ENCODE measurements around the gene MIX23. TPM values are rescaled to one million over a fixed set of nuclear protein-coding genes. Genes with fewer than 3 reads are reported as not detected.

Gene MIX23
- total and polyA plus RNA-seq, 2 of the 4 experiments (the other 2 are of a cell fraction) = 10.0 to 26.7 TPM

DNA sequence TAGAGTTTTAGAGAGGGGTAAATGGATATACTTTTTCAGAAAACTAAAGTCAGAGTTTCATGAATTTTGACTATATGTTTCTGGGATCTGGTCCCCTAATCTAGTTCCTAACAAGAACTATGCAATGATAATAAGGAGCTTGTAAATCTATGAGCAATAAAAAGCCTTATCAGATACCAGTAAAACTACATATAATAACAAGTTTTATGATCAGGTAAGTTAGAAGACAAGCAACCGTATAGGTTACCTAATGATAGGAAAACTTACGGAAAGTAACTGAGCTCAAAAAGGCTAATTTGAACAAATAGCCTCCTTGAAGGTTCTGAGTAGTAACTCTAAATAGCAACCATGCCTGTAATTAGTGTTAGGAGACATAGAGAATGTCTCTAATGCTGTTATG, 21.0 kb downstream of the MIX23 start:
- H3K9ac ChIP-seq (ENCODE audit: low read depth, low read length) = no peak overlapping the region
- no peak for TF ChIP-seq SMC3 (IDR thresholded peaks at IDR 0.05; ENCODE audit: low read depth, low read length)
- TF ChIP-seq MAFK (IDR thresholded peaks at IDR 0.05; ENCODE audit: low read depth, low read length) = no peak
- TF ChIP-seq, protein P1, sequence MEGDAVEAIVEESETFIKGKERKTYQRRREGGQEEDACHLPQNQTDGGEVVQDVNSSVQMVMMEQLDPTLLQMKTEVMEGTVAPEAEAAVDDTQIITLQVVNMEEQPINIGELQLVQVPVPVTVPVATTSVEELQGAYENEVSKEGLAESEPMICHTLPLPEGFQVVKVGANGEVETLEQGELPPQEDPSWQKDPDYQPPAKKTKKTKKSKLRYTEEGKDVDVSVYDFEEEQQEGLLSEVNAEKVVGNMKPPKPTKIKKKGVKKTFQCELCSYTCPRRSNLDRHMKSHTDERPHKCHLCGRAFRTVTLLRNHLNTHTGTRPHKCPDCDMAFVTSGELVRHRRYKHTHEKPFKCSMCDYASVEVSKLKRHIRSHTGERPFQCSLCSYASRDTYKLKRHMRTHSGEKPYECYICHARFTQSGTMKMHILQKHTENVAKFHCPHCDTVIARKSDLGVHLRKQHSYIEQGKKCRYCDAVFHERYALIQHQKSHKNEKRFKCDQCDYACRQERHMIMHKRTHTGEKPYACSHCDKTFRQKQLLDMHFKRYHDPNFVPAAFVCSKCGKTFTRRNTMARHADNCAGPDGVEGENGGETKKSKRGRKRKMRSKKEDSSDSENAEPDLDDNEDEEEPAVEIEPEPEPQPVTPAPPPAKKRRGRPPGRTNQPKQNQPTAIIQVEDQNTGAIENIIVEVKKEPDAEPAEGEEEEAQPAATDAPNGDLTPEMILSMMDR (conservative IDR thresholded peaks at IDR 0.05; ENCODE audit: low read depth, low read length) = no peak
- TF ChIP-seq POLR2A (IDR thresholded peaks at IDR 0.05; ENCODE audit: low read depth, low read length) = no peak
- TF ChIP-seq CHD1 (IDR thresholded peaks at IDR 0.05; ENCODE audit: low read depth, low read length) = no peak
- TF ChIP-seq FOS (IDR thresholded peaks at IDR 0.05; ENCODE audit: low read depth, low read length) = no peak
- no peak for TF ChIP-seq CEBPB (IDR thresholded peaks at IDR 0.05; ENCODE audit: low read depth, low read length)
- no peak overlapping the region for H3K4me2 ChIP-seq (ENCODE audit: low read depth, low read length)
- H3K4ac ChIP-seq (ENCODE audit: low read depth, low read length) = no peak overlapping the region
- no TSS peak for BruUV-seq (replicated peaks)
- ChIA-PET POLR2A (ENCODE audit: unreplicated experiment) (no interaction called here), CTCF (interaction anchor here (0.6 kb wide), 1 partner anchor 297 kb away, joined by 3 read pairs; no protein-coding TSS in a partner anchor)
- in situ Hi-C loops (cut with MboI; ENCODE audit: low sequenced_read_pairs) = no loop called here
- DNase-seq (no peak), ATAC-seq (ENCODE audit: low read depth) (no peak)
- H2AFZ ChIP-seq (replicated peaks; ENCODE audit: low read length, poor library complexity) = no peak overlapping the region
- H3K36me3 ChIP-seq (ENCODE audit: control insufficient read depth, insufficient read depth, low read length) = peaks cover 12% of the 10 kb centered on the region
- H3K4me1 ChIP-seq (ENCODE audit: control insufficient read depth, insufficient read depth, low read length) = peaks cover 5% of the 10 kb centered on the region
- H3K14ac ChIP-seq (replicated peaks; ENCODE audit: low read depth, low read length) = no peak overlapping the region
- no peak overlapping the region for H2BK15ac ChIP-seq (ENCODE audit: low read depth, low read length)
- H2AK5ac ChIP-seq (ENCODE audit: low read depth, low read length) = no peak overlapping the region
- H2BK5ac ChIP-seq (ENCODE audit: low read depth, low read length, poor library complexity, severe bottlenecking) = no peak overlapping the region
- H3K56ac ChIP-seq (ENCODE audit: extremely low read depth, insufficient read depth, low read length) = no peak overlapping the region
- no CpG with 5 or more reads among the region's 2 CpGs for WGBS, 2 experiments (ENCODE audit: extremely low coverage in 2 of 2, insufficient read length in 1 of 2)
- H4K8ac ChIP-seq (ENCODE audit: low read depth in 2 of 2, low read length in 2 of 2) = no peak overlapping the region
- H4K5ac ChIP-seq (ENCODE audit: low read depth, low read length) = no peak overlapping the region
- no peaks in the 10 kb centered on the region for H3K9me3 ChIP-seq (ENCODE audit: control insufficient read depth, insufficient read depth, low read length)
- H3K9me1 ChIP-seq (ENCODE audit: insufficient read depth, low read length) = peaks cover 3% of the 10 kb centered on the region
- dilution Hi-C loops (cut with HindIII; ENCODE audit: low sequenced_read_pairs, unreplicated experiment) = no loop called here
- H2BK120ac ChIP-seq (ENCODE audit: low read depth, low read length) = no peak overlapping the region
- no peaks in the 10 kb centered on the region; a peak in 1 of 4 replicates for H3K79me1 ChIP-seq (ENCODE audit: low read depth in 1 of 2, low read length in 2 of 2)
- H4K20me1 ChIP-seq (ENCODE audit: insufficient read depth, low read length) = no peaks in the 10 kb centered on the region
- H2BK20ac ChIP-seq (ENCODE audit: low read depth, low read length) = no peak overlapping the region
- no peak overlapping the region for H3K23ac ChIP-seq (ENCODE audit: low read depth, low read length)
- H3K4me3 ChIP-seq (ENCODE audit: insufficient read depth, low read depth, low read length) = no peak overlapping the region
- H4K91ac ChIP-seq (ENCODE audit: insufficient read depth, low read depth, low read length) = no peak overlapping the region
- intact Hi-C loops (cut with micrococcal nuclease) = no loop called here
- no peak overlapping the region for H2AK9ac ChIP-seq (replicated peaks; ENCODE audit: low read depth, low read length, poor library complexity)
- no peak overlapping the region for H3K27ac ChIP-seq (ENCODE audit: insufficient read depth, low read length)
- no peak overlapping the region for H3K18ac ChIP-seq (ENCODE audit: low read depth, low read length)
- no peaks in the 10 kb centered on the region for H3K27me3 ChIP-seq (ENCODE audit: control insufficient read depth, insufficient read depth, low read length)
